ENCODE data around the gene ZNF155. TPM values are rescaled to one million over a fixed set of nuclear protein-coding genes. Genes with fewer than 3 reads are reported as not detected.

ZNF155 gene
- total RNA-seq, 1 experiment from 2014 or later: 10.1 TPM

GRCh38 chr19:44042147-44042546 lies 58.2 kb downstream of the ZNF155 start:
- peaks cover 6% of the 10 kb centered on the region for H3K27me3 Mint-ChIP-seq (ENCODE audit: low read depth)
- no peaks in the 10 kb centered on the region for H3K4me1 Mint-ChIP-seq
- H3K9me3 Mint-ChIP-seq: peaks cover 62 to 64% of the 10 kb centered on the region in 2 experiments

More at GRCh38 chr19:44042147-44042546, 58.2 kb downstream of the ZNF155 start:
- Histone ChIP-seq H3K23me2 (ENCODE audit: insufficient read length, low read depth, low read length, poor library complexity, severe bottlenecking) (no peaks in the 10 kb centered on the region), H2BK15ac (ENCODE audit: low read depth, low read length) (no peak overlapping the region), H4K20me1 (ENCODE audit: control insufficient read depth, insufficient read depth, insufficient read length) (no peaks in the 10 kb centered on the region), H3K56ac (ENCODE audit: insufficient read length, low read depth, low read length) (no peak overlapping the region), H3K27ac (ENCODE audit: insufficient read length, low read depth, low read length) (no peak overlapping the region), H3K23ac (ENCODE audit: insufficient read length, low read depth, low read length) (no peak overlapping the region), H3K79me2 (ENCODE audit: insufficient read depth, low read length) (no peaks in the 10 kb centered on the region), H2BK5ac (ENCODE audit: insufficient read length, low read length) (no peak overlapping the region), H3K79me1 (ENCODE audit: insufficient read depth, low read depth, low read length, poor library complexity, severe bottlenecking) (no peaks in the 10 kb centered on the region), H3K4ac (ENCODE audit: low read depth, low read length) (no peak overlapping the region), H3K9ac (ENCODE audit: extremely low read depth, insufficient read length, low read length) (no peak overlapping the region), H2BK12ac (ENCODE audit: insufficient read length, low read depth, low read length) (no peak overlapping the region), H3K18ac (ENCODE audit: insufficient read length, low read depth, low read length) (no peak overlapping the region), H4K91ac (ENCODE audit: insufficient read length, low read depth, low read length) (no peak overlapping the region), H3K9me3 (ENCODE audit: control insufficient read depth, low read depth, low read length) (no peaks in the 10 kb centered on the region), H2AK5ac (ENCODE audit: insufficient read length, low read length) (no peak overlapping the region), H3K4me2 (ENCODE audit: insufficient read depth, insufficient read length, low read length) (no peak overlapping the region), H2BK20ac (ENCODE audit: low read depth, low read length, poor library complexity, severe bottlenecking) (no peak overlapping the region), H2AFZ (ENCODE audit: low read length) (no peak overlapping the region), H3K14ac (ENCODE audit: insufficient read depth, low read length) (no peak overlapping the region), H3K4me1 (ENCODE audit: insufficient read depth, low read length) (no peaks in the 10 kb centered on the region), H3K27me3 (ENCODE audit: insufficient read depth, low read length) (no peaks in the 10 kb centered on the region), H3T11ph (ENCODE audit: low read length) (no peak overlapping the region), H2BK120ac (ENCODE audit: low read depth, low read length, poor library complexity, severe bottlenecking) (no peak overlapping the region), H4K8ac (replicated peaks; ENCODE audit: insufficient read length, low read depth, low read length) (no peak overlapping the region), H4K5ac (ENCODE audit: insufficient read length, low read depth, low read length) (no peak overlapping the region)
- H3K36me3 Mint-ChIP-seq (ENCODE audit: insufficient read depth in 1 of 3, low read depth in 3 of 3): no peaks in the 10 kb centered on the region
- WGBS (ENCODE audit: extremely low coverage, insufficient read length, low lambda C conversion rate): no CpG with 5 or more reads among the region's 2 CpGs
- H3K27ac Mint-ChIP-seq: no peak overlapping the region
- TF ChIP-seq CTCF (conservative IDR thresholded peaks at IDR 0.05): no peak
- DNase-seq: no peak
- no peak overlapping the region for H3K4me3 Mint-ChIP-seq

Other genes with a start within 250 kb of the ZNF155 start
- gene SMG9, start 229.2 kb upstream of the ZNF155 start, total RNA-seq (2021): 47.9 and 52.2 TPM in 2 replicates
- 0.26 TPM in 1 of 2 replicates, not detected in the other for gene KCNN4, start 203.2 kb upstream of the ZNF155 start, total RNA-seq (2021)
- gene LYPD5, start 181.7 kb upstream of the ZNF155 start, total RNA-seq (2021): 0.50 TPM in 2 replicates
- 10.4 and 11.6 TPM in 2 replicates for gene ZNF283, start 156.9 kb upstream of the ZNF155 start, total RNA-seq (2021)
- 2.0 and 2.7 TPM in 2 replicates for gene ZNF404, start 100.2 kb upstream of the ZNF155 start, total RNA-seq (2021)
- gene ZNF45, start 48.9 kb upstream of the ZNF155 start, total RNA-seq (2021): 18.4 and 19.8 TPM in 2 replicates
- 6.4 and 8.0 TPM in 2 replicates for gene ZNF221, start 33.0 kb upstream of the ZNF155 start, total RNA-seq (2021)
- gene ZNF230, start 18.8 kb downstream of the ZNF155 start, total RNA-seq (2021): 3.1 and 3.5 TPM in 2 replicates
- 5.4 and 6.6 TPM in 2 replicates for gene ZNF222, start 41.2 kb downstream of the ZNF155 start, total RNA-seq (2021)
- 4.3 and 4.8 TPM in 2 replicates for gene ZNF223, start 67.8 kb downstream of the ZNF155 start, total RNA-seq (2021)
- 2.6 and 3.0 TPM in 2 replicates for gene ZNF284, start 88.0 kb downstream of the ZNF155 start, total RNA-seq (2021)
- gene ZNF224, start 110.2 kb downstream of the ZNF155 start, total RNA-seq (2021): 15.2 and 19.0 TPM in 2 replicates
- gene ZNF225, start 129.2 kb downstream of the ZNF155 start, total RNA-seq (2021): 3.9 and 4.8 TPM in 2 replicates
- gene ZNF234, start 157.4 kb downstream of the ZNF155 start, total RNA-seq (2021): 12.4 TPM in 2 replicates
- 12.1 and 15.3 TPM in 2 replicates for gene ZNF226, start 180.9 kb downstream of the ZNF155 start, total RNA-seq (2021)
- gene ZNF227, start 228.3 kb downstream of the ZNF155 start, total RNA-seq (2021): 19.8 and 22.6 TPM in 2 replicates